NCI-H524 (cell line): ENCODE results near the gene OR2W3.

ENCODE experiments used
- DNase-seq, 2 experiments: peaks; one replicate each; lab custom pipeline; 2025; lab: John Stamatoyannopoulos, UW

Gene OR2W3

DNA sequence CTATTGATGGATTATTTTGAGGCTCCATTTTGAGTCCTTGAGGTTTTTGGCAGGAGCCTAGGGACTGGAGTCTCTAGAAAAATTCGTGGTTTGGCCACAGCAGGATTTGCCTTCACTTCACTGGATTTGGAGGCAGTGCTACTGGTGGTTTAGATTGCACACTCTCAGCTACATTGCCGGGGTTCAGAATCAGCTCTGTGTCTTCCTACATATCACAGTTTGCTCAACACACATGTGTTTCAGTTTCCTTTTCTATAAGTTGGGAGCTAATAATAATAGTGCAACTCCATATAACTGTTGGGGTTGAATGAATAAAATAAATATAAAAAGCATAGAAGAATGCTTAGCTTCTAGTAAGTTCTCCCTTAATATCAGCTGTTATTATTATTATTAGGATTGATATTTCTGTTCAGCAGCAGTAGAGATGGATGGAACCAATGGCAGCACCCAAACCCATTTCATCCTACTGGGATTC is at the start of gene OR2W3:
OR2W3 (plus strand) TSS at position 425 of the 475 bp plus-strand sequence; CDS start at position 425, 0 bp downstream.
- no peak for DNase-seq

DNA sequence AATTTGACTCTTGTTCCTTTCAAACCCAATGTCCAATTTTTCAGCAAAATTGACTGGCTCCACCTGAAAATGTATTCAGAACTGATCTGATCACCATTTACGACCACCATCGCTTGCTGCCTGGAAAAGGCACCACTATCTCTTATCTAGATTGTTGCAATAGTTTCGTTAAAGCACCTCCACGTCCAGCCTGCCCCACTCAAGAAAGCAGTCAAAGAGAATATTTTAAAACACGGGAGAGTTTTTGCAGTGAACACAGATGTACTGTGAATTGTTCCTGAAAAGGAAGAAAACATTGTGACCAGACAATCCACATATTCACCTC is 49.7 kb upstream of the OR2W3 start:
- no peak for DNase-seq

DNA sequence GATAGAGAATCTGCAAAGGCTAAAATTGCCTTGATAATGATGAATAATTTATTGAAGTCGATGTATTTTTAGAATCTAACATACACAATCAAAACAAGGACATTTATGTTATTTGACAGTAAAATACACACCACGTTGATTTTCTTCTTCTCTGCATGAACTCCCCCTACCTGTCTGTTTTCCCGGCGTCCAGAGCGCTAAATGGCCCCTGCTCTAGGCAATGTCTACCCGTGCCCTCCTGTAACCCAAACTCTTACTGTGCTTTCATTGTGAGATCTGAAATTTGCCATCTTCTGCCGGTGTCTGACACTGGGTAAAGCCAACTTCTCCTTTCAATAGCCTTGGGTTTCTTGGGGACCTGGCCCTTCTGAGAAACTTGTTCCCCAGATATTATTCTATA is 47.0 kb upstream of the OR2W3 start:
- DNase-seq = no peak

DNA sequence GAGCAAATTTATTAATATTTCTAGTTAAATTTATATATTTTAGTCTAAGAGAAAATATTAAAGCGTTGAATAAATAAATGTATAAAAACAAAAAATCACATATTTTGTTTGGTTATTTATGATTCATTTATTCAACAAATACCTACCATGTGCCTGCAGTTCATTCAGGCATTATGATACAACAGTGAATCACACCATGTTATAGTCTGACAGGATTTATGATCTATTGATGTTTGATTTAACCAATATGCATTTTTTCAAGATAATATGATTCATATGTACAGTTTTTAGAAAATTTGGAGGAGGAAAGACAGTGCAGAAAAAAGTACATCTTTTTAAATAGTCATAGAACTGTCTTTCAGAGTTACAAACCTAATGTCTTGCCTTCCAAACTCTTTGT is 45.8 kb upstream of the OR2W3 start:
- no peak for DNase-seq

DNA sequence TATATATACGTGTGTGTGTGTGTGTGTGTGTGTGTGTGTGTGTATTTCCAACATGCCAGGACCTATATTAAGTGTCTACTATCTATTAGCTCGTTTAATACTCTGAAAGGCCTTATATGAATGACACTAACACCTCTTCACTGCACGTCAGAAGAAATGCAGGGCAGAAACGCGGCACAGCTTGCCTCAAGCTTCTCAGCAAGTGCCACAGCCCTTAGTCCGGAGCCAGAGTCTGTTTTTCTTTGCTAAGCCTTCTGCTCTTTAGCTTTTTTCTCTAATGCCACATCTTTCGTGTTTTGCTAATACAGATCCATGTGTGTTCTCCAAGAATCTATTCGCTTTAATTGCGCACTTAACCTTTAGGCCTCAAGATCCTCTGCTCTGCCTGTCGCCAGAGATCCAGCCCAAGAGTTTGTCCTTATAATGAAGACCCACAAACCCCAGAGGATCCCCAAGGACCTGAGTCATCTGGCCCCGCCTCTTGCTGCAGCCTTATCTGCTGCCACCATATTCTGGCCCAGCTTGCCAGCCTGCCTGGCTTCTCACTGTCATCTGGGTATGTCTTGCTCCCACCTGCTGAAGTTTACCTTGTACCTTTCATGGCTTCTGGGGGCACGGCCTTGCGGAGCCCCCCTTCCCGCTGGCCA is 40.4 kb upstream of the OR2W3 start:
- no peak for DNase-seq

DNA sequence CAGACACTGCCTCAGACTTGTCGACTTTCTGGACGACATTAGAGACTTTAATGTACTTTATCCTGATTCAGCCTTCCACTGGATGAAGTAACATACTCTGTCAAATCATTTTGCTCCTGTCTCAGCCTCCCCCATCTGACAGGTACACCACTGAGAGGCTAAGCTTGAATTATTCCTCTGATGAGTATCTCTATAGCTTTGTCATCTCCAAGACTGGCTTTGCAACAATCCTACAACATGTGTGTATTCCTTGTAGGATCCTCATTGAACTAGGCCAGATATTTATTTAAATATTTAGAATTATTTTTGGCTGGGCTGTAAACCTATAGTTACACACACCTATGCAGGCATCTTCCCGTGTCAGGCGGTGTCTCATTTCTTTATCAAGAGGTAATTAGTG is 39.5 kb upstream of the OR2W3 start:
- no peak for DNase-seq

DNA sequence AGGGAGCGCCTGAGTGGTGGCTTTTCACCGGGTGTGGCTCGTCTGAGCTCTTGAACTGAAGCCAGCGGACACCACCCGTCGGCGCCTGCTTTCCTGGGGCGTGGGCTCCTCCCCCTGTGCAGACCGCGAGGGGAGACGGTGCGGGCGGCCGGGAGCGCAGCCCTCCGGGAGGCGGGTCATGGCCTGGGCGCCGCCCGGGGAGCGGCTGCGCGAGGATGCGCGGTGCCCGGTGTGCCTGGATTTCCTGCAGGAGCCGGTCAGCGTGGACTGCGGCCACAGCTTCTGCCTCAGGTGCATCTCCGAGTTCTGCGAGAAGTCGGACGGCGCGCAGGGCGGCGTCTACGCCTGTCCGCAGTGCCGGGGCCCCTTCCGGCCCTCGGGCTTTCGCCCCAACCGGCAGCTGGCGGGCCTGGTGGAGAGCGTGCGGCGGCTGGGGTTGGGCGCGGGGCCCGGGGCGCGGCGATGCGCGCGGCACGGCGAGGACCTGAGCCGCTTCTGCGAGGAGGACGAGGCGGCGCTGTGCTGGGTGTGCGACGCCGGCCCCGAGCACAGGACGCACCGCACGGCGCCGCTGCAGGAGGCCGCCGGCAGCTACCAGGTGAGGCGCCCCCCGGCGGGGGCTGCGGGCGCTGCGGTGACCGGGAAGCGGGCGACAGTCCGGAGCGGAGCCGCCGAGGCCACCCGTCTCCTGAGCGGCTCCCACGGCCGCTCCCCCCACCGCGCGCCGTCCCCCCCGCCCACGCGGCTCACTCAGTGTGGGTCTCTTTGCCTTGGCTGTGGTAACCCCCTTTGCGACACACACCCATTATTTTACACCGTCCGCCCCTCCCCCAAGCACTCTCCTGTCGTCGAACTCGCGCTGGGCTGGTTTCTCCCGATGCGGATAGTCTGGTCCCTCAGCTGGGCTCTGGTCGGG is 38.1 kb upstream of the OR2W3 start, which contains the start of gene TRIM58:
TRIM58 (plus strand) TSS at position 119 of the 916 bp plus-strand sequence; CDS start at position 179, 60 bp downstream.
- DNase-seq = no peak

DNA sequence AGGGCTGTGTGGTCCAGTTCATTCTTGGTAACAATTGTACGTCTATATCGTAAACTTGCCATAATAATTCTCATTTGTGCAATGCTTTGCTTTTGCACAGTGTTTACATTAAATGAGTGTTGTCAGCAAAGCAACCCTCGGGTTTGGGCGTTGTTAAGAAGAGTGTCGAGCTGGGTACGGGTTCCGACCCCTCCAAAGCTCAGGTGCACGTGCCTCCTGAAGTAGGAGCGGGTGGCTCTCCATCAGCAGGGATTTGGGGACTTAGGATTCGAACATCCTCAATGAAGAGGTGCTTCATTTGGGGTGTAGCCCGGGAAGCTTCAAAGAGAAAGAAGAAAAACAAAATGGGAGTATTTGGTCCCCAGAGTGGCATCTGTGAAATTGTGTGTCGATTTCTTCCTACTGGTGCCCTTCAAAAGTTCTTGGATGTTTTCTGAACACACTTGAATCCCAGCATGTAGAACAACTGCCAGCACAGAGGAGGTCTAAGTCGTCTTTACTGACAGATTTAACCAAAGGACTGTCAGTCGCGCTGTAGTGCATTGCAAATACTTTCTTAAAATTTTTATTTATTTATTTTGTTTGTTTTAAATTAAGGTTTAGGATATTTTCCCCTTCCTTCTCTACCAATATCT is 37.3 kb upstream of the OR2W3 start:
- no peak for DNase-seq

DNA sequence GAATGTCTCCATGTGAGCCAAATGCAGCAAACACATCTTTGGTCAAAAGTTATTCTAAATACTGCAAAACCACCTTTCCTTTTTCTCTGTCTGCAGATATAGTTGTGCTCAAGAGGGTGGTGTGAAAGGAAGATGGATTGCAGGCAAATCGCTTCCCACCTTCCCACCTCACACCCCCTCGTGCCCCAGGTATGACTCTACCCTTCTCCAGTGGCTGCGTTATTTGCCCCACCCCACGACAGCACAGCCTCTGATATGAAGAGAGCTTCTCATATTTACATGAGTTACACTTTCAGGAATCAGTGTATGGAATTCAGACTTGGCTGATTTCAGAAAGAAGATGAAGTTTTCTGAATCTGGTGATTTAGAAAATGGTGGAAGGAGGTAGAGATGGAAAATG is 32.6 kb upstream of the OR2W3 start:
- DNase-seq = no peak

DNA sequence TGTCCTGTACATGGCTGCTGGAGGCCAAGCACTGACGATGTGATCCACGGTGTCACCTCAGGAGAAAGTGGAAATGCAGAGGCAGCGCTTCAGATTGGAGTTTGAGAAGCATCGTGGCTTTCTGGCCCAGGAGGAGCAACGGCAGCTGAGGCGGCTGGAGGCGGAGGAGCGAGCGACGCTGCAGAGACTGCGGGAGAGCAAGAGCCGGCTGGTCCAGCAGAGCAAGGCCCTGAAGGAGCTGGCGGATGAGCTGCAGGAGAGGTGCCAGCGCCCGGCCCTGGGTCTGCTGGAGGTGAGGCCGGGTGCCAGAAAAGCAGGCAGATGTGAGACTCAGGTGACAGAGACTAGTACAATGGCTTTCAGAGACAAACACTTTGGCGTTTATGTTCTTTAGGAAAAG is 30.7 kb upstream of the OR2W3 start:
- DNase-seq = no peak

DNA sequence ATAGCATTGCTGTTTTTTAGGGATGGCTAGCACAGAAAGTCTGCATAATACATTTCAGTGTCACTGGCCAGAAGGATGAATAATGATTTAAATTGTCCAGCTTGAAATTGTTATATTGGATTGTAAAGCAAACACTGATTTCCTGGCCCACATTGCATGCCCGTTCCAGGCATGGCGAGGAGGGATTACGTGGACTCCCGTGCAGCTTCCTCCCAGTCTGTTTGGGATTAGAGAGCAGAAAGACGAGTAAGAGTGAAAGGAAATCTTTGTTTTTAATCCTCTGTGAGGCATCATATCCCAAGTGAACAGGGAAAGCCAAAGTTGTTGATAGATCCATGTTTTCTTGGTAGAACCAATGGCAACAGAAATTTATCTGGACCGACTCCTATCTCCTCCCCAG is 30.0 kb upstream of the OR2W3 start:
- DNase-seq = no peak

DNA sequence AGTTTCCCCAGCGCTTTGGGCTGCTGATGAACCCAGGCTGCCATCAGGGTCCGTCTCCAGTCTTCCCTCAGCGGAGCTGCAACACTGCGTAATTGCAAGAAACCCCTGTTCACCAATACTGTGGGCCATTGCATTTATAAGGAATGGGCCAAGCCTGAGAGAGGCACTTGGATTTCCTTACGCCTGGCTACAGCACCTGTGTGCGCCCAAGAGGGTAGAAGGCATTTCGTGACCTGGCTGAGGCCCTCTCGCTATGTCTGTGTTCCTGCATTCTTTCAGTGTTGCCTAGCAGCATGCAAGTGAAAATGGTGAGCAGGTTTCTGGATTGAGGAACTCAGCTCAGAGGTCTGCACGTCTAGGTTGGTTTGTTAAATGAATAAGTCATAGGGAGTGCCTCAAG is 12.0 kb upstream of the OR2W3 start:
- no peak for DNase-seq

DNA sequence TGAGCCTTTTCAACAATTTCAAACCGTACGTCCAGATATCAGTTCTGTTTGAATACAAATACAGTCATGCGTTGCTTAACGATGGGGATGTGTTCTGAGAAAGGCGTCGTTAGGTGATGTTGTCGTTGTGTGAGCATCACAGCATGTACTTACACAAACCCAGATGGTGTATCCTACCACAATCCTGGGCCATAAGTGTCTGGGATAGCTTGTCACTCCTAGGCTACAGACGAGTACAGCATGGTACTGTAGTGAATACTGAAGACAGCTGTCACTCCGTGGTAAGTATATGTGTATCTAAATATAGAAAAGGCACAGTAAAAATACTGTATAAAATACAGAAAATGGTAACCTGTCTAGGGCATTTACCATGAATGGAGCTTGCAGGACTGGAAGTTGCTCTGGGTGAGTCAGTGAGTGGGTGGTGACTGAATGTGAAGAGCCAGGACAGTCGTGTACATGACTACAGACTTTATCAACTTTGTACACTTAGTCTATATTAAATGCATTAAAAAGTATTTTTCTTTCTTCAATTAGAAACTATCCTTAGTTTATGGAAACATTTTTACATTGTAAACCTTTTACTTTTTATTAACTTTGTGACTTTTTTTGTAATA is 10.5 kb upstream of the OR2W3 start:
- no peak for DNase-seq

DNA sequence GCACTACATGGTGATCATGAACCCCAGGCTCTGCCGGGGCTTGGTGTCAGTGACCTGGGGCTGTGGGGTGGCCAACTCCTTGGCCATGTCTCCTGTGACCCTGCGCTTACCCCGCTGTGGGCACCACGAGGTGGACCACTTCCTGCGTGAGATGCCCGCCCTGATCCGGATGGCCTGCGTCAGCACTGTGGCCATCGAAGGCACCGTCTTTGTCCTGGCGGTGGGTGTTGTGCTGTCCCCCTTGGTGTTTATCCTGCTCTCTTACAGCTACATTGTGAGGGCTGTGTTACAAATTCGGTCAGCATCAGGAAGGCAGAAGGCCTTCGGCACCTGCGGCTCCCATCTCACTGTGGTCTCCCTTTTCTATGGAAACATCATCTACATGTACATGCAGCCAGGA is 589 bp downstream of the OR2W3 start:
- DNase-seq = no peak

DNA sequence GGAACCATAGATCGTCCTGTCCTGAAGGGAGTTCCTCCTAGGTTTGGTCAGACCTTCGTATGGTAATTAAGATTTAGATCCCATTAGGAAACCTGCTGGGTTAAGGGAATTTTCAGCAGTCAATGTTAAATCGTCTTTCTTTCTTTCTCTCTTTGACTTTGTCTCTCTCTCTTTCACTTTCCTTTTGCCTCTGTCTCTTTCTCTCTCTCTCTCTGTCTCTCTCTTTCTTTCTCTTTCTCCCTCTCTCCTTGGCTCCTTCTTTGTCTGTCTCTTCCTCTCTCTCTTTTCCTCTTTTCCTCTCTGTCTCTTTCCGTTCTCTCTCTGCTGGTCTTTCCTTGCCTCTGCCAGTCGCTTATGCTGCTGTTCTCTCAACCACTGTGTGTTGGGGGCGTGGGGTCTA is 8.7 kb downstream of the OR2W3 start:
- no peak for DNase-seq

DNA sequence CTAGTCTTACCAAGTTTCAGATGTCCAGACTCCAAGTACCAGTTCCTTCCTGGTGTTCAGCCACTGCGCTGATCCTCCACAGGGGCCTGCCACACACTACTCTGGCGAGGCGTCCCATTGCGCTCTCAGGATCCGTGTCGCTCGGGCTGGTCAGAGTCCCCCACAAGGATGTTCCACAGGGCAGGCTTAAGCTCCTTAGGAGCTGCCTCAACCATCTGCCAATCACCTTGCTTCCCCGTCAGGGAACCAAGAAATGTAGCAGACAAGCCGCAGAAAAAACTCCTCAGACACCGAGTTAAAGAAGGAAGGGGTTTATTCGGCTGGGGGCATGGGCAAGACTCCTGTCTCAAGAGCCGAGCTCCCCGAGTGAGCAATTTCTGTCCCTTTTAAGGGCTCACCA is 9.8 kb downstream of the OR2W3 start:
- no peak for DNase-seq

DNA sequence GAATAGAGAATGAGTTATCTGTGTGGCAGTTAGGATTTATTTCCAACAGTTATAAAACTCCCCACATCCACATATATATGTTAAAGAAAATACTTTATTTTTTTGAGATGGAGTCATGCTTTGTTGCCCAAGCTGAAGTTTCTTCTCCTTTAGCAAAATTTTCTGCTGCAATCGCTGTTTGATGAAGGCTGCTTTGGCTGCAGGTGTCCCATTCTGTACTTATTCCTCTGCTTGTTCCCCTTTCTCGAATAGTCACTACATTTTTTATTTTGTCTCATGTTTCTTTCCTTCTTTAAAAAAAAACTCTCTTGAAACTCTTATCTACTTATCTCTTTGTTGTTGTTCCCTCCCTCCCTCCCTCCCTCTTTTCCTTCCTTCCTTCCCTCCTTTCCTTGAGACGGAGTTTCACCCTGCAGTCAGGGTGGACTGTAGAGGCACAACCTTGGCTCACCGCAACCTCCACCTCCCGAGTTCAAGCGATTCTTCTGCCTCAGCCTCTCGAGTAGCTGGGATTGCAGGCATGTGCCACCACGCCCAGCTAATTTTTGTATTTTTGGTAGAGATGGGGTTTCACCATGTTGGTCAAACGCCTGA is 10.6 kb downstream of the OR2W3 start:
- DNase-seq = no peak

DNA sequence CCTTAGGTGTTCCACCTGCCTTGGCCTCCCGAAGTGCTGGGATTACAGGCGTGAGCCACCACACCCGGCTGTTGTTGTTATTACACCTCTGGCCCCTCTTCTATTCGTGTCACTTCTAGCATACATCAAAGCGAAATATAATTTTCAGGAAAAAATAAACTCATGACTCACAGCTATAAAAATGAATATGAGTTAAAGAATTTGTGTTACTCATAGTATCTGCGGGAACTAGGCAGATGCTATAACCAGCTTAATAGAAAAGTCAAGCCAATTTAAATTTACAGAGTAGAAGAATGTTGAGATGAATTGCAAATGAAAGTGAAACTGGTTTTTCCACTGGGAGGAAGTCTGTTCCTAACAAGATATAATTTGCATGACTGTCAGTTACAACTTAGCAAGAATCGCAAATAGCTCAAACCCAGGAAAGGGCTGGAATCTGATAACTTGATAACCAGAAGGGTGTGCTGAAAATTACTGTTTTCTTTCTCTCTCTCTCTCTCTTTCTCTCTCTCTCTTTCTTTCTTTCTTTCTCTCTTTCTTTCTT is 11.2 kb downstream of the OR2W3 start:
- no peak for DNase-seq

DNA sequence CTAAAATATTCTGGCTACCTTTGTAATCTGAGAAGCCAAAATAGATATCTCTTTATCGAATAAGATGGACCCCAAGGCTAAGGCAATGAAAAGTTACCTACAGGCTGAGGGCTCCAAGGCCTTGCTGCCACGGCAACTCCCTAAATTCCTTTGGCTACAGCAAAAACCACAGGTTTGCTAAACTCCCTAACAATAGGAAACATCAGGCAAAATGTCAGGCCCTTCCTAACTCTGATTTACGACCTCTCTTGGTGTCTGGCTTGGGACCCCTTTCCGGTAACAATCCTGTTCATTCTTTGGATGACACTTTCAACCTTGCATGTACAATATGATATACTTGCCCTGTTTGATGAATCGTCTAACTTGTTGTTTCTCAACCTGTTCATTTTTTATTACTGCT is 13.4 kb downstream of the OR2W3 start:
- no peak for DNase-seq

DNA sequence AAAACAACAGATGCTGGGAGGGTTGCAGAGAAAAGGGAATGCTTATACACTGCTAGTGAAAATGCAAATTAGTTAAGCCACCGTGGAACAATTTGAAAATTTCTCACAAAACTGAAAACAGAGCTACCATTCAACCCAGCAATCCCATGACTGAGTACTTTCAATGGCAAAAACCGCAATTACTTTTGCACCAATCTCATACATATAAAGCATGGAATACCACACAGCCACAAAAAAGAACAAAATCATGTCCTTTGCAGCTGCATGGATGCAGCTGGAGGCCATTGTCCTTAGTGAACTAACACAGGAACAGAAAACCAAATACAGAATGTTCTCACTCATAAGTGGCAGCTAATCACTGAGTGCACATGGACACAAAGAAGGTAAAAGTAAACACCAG is 18.4 kb downstream of the OR2W3 start:
- no peak for DNase-seq

DNA sequence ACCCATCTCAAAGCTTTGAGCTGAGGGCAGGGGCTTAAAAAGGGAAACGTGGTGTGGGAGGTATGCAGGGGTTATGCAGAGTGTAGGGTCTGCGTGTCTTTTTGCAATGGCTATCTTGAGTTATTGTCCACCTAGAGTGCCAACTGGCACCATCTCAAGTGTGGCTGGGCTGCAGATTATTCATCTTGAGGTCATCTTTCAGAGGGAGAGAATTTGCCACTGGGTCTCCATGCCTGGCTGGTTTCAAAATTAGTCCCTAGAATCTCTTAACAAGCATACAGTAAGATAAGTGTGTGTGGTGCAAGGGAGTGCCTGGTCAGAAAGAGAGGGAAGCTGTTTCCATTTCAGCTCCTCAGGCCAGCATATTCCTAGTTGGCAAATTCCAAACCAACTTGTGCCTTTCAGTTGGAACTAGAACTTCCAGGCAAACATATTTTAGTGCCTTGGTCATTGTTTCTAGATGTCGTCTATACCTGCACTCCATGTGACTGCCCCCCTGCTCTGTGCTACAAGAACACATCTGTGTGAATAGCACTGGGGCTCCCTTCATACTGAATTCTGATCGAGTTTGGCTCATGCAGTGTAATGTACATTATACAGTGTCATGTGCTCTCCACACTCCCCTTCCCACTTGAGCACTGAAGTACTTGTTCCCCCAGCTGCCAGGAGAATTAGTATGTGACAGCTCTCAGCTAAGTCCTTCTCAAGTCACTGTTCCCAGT is 19.7 kb downstream of the OR2W3 start:
- DNase-seq = no peak
